ENCODE results near the gene KANSL1. TPM values are rescaled to one million over a fixed set of nuclear protein-coding genes. Genes with fewer than 3 reads are reported as not detected.
"Not testable (repeated sequence)": the region's sequence is repeated elsewhere in the genome, so short reads cannot be mapped to it uniquely, and the experiment has no call there.

The KANSL1 gene, protein sequence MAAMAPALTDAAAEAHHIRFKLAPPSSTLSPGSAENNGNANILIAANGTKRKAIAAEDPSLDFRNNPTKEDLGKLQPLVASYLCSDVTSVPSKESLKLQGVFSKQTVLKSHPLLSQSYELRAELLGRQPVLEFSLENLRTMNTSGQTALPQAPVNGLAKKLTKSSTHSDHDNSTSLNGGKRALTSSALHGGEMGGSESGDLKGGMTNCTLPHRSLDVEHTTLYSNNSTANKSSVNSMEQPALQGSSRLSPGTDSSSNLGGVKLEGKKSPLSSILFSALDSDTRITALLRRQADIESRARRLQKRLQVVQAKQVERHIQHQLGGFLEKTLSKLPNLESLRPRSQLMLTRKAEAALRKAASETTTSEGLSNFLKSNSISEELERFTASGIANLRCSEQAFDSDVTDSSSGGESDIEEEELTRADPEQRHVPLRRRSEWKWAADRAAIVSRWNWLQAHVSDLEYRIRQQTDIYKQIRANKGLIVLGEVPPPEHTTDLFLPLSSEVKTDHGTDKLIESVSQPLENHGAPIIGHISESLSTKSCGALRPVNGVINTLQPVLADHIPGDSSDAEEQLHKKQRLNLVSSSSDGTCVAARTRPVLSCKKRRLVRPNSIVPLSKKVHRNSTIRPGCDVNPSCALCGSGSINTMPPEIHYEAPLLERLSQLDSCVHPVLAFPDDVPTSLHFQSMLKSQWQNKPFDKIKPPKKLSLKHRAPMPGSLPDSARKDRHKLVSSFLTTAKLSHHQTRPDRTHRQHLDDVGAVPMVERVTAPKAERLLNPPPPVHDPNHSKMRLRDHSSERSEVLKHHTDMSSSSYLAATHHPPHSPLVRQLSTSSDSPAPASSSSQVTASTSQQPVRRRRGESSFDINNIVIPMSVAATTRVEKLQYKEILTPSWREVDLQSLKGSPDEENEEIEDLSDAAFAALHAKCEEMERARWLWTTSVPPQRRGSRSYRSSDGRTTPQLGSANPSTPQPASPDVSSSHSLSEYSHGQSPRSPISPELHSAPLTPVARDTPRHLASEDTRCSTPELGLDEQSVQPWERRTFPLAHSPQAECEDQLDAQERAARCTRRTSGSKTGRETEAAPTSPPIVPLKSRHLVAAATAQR (N-terminal part only)
- 10 to 100 TPM; 66.4 to 80.7 (median 69.0) TPM for polyA plus RNA-seq (ENCODE audit: insufficient read length in 4 of 4)

DNA sequence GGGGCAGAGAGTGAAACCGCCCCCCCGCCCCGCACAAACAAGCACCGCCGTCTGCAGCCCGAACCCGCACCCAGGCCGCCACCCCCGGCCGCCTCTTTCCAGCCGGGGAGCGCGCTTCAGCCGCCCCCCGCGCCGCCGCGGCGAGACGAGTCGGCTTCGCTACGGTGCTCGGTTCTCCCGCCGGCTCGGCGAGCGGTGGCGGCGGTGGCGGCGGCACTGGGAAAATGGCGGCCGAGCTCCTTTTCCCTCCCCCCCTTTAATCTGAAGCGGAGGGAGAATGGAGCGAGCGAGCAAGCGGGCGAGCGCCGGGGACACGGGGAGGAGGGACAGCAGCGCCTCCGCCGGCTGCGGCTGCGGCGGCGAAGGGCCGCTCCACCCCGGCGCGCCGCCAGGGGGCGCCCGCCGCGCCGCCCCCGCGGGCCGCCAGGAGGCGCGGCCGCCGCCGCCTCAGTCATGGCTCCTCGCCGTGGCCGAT is at the start of gene KANSL1:
Gene KANSL1, minus strand, starts transcription at position 279 of the 475 bp plus-strand sequence. CDS start 21,286 bp downstream, outside the sequence.
- peak; percentile 61 to 93 (median 80) for DNase-seq (ENCODE audit: low read depth in 4 of 4, low spot score in 3 of 4)

DNA sequence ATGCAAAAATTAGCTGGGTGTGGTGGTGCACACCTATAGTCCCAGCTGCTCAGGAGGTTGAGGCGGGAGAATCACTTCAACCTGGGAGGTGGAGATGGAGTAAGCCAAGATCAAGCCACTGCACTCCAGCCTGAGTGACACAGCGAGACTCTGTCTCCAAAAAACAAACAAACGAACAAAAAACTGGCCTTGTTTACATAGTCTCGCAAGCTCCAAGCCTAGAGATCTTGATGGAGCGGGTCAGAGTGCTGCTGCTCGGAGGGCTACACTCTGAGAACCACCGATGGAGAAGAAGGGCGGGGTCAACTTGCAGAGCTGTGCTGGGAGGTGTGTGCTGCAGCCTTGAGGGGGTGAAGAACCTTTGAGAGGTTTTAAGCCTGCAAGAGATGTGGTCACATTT is 38.1 kb upstream of the KANSL1 start:
- DNase-seq (ENCODE audit: low read depth in 4 of 4, low spot score in 3 of 4): not testable (repeated sequence)

DNA sequence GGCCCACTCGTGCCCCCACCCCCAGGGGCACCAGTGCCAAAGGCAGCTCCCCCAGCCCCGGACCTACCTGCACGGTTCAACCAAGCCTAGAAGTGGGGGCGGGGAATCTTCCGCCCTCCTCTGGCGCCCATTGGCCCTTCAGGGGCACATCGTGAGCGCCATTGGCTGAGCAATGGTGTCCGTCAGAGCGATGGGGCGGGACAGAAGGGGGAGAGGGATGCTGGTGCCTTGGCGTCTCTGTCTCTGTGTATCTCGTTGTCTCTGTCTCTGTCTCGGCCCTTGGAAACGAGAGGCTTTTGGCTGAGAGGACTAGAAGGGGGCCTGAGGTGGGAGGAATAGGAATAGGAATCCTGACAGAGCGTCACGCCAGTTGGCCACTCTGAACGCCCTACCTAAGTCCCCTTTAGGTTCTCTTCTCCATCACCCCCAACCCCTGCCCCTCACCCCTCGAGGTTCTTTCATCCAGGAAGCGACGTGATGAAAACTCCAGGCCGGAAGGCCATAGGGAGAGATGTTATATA is 32.1 kb upstream of the KANSL1 start:
- DNase-seq (ENCODE audit: low read depth in 4 of 4, low spot score in 3 of 4): peak; percentile 56 to 94 (median 68)

DNA sequence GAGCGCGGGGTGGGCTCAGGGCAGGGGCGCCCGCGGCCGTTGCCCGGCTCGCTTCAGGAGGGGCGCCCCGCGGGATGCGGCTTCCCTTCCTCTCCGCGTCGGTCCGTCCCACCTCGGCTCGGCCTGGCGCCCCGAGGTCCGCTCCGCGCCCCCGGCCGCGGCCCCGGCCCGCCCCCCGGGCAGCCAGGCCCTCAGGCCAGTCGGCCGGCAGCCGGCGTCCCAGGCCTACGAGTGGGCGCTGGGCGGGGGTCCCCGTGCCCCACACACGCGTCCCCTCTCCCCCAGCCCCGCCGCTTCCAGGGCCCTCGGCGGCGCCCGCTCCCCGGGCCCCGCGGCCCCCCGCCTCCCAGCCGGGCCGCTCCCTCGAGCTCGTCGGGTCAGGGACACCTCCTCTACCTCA is 31.6 kb upstream of the KANSL1 start:
- DNase-seq (ENCODE audit: low read depth in 4 of 4, low spot score in 3 of 4): not testable (repeated sequence)

DNA sequence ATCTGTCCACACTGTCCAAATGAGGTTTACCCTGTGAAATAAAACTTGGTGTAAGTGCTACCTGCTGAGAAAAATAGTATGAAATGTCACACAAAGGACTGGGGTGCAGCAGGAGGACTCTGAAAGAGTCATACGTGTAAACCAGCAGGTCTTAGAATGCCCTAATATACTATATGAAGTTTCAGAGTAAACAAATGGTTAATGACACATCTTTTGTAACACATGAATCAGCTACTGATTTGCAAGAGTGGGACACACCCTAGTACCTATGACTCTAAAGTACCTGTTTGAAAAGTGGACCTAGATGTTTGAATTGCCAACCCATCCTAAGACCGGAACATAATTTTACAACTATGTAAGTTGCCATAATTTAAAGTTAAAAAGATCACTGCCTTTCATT is 29.8 kb upstream of the KANSL1 start:
- not testable (repeated sequence) for DNase-seq (ENCODE audit: low read depth in 4 of 4, low spot score in 3 of 4)

DNA sequence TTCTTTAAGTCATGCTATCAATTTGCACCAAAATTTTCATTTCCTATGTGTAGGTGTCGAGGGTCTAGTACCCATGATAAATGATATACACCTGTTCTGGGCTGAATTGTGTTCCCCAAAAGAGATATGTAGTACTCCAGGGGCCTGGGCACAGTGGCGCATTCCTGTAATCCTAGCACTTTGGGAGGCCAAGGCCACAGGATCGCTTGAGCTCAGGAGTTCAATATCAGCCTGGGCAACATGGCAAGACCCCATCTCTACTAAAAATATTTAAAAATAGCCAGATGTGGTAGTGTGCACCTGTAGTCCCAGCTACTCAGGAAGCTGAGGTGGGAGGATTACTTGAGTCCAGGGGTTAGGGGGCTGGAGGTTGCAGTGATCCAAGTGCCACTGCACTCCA is 23.5 kb upstream of the KANSL1 start:
- DNase-seq (ENCODE audit: low read depth in 4 of 4, low spot score in 3 of 4): no peak

DNA sequence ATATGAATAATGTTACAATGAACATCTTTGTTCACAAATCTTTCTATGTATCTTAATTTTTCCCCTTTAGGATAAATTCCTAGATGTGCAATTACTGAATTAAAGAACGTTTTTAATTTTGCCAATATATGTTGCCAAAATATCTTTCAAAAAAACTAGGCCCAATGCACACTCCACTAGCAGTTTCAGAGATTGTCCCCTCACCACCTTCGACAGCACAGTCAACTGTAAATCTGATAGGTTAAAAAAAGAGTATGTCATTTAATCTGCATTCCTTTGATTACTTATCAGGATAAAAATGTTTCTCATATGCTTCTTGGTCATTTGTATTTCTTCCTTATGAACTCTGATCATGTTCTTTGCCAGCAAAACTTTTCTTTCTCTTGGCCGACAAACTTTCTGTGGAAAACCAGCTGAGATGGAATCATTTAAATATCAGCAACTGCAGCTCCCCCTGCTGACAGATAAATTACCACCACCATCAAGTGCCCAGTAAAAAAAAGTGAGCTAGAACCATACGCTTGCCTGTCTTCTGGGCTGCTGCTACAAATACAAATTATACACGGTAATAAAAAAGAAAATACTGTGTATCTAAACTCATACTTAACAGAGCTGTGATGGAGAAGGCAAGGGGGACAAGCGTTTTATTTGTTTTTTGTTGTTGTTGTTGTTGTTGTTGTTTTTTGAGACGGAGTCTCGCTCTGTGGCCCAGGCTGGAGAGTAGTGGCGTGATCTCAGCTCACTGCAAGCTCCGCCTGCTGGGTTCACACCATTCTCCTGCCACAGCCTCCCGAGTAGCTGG is 19.6 kb upstream of the KANSL1 start:
- peak; percentile 65 to 84 (median 66) for DNase-seq (ENCODE audit: low read depth in 4 of 4, low spot score in 3 of 4)

DNA sequence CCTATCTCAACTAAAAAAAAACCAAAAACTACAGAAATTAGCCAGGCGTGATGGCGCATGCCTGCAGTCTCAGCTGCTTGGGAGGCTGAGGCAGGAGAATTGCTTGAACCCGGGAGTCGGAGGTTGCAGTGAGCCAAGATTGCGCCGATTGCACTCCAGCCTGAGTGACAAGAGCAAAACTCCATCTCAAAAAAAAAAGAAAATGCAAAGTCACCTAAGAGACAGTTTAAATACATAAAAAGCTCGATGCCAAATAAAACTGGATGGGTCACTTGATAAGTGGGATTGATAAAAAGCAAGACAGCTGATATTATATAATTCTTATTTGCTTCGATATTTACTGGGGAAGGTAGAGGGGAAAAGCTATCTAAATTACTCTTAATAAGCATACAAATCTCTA is 15.8 kb upstream of the KANSL1 start:
- no peak for DNase-seq (ENCODE audit: low read depth in 4 of 4, low spot score in 3 of 4)

DNA sequence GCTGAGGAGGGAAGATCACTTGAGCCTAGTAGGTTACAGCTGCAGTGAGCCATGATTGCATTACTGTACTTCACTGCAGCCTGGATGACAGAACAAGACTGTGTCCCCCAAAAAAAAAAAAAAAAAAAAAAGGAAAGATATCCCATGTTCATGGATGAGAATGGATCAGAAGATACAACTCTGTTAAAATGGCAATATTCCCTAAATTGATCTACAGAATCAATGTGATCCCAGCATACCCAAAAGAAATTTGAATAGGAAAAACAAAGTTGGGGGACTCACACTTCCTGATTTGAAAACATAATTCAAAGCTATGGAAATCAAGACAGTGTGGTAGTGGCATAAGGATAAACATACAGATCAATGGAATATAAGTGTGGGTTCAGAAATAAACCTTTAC is 12.7 kb upstream of the KANSL1 start:
- no peak for DNase-seq (ENCODE audit: low read depth in 4 of 4, low spot score in 3 of 4)

DNA sequence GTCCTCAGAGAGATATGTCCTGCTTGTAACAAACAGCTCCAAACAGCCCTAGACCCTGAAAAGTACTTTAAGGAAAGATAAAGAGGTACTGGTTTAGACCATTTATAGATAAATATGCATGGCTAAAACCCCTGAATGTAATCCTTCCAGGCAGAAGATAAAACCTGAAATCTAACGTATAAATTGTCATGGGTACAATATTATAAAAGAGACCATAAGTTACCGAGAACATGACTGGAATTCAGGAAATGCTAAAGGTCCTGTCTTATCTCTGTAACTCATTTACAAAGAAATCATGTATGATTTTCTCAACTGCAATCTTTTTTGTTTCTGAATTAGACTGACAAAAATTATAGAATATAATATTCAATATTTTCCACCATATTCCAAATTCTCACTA is 9.2 kb upstream of the KANSL1 start:
- no peak for DNase-seq (ENCODE audit: low read depth in 4 of 4, low spot score in 3 of 4)

DNA sequence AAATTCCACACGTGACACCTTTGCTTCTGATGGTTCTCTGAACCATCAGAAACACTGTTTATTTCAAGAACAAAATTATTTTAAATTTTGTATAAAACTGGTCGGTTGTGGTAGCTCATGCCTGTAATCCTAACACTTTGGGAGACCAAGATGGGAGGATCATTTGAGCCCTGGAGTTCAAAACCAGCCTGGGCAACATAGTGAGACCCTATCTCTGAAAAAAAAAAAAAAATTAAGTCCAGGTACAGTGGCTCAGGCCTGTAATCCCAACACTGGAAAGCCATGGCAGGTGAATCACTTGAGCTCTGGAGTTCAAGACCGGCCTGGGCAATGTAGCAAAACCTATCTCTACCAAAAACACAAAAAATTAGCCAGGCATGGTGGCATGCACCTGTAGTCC is 8.3 kb upstream of the KANSL1 start:
- DNase-seq (ENCODE audit: low read depth in 4 of 4, low spot score in 3 of 4): no peak

DNA sequence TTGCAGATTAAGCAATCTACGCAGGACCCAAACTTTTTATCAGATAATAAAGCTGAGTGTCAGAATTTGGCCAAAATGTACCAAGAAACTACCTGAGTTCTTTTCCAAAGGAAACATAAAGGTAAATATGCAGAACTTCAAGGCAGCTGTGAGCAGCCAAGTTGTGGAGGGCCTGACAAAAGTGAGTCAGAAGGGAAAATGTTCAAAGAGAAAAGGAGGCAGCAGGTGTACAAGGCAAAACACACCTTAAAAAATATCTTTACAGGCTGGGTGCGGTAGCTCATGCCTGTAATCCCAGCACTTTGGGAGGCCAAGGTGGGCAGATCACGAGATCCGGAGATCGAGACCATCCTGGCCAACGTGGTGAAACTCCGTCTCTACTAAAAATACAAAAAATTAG is 7.0 kb upstream of the KANSL1 start:
- no peak for DNase-seq (ENCODE audit: low read depth in 4 of 4, low spot score in 3 of 4)

DNA sequence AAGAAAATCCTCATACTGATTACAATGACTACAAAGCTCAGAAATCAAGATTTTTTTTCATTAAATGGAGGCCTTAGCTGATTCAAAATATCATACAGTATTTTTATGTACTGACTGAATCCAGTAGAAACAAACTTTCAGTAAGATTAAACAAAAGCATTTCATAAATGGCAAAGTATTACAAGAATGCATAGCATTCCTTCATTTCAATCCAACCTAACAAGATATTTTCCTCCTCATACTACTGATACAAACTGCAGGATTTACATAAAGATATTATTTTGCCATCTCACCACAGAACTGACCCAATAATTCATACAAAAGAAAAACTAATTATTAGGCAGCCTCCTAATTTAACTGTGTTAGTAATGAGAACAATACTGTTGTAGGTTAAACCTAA is 6.2 kb upstream of the KANSL1 start:
- DNase-seq (ENCODE audit: low read depth in 4 of 4, low spot score in 3 of 4): no peak

DNA sequence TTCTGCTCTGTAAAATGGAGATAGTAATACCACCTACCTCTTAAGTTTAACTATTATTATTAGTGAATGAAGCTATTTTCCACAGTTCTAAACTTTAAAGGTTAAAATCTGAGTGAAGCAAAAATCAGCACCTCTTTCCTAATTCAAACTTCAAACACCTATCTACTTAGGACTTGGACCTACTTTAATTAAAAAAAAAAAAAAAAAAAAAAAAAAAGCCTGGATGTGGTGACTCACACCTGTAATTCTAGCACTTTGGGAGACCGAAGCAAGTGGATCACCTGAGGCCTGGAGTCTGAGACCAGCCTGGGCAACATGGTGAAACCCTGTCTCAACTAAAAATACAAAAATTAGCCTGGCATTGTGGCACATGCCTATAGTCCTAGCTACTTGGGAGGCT is 5.0 kb upstream of the KANSL1 start:
- no peak for DNase-seq (ENCODE audit: low read depth in 4 of 4, low spot score in 3 of 4)

DNA sequence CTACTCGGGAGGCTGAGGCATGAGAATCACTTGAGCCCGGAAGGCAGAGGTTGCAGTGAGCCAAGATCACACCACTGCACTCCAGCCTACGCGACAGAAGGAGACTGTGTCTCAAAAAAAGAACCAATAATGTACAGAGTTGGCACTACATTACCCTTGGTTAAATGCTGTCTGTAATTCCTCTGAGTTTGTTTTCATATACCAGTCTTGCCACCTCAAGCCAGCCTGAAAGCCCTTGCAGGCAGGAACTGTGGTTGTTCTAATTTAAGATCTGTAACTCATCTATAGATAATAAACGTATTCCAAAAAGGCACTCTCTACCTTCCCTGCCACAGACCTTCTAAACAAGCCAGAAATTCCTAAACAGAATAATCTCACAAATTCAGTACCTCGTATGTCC is 4.3 kb upstream of the KANSL1 start:
- DNase-seq (ENCODE audit: low read depth in 4 of 4, low spot score in 3 of 4): no peak

DNA sequence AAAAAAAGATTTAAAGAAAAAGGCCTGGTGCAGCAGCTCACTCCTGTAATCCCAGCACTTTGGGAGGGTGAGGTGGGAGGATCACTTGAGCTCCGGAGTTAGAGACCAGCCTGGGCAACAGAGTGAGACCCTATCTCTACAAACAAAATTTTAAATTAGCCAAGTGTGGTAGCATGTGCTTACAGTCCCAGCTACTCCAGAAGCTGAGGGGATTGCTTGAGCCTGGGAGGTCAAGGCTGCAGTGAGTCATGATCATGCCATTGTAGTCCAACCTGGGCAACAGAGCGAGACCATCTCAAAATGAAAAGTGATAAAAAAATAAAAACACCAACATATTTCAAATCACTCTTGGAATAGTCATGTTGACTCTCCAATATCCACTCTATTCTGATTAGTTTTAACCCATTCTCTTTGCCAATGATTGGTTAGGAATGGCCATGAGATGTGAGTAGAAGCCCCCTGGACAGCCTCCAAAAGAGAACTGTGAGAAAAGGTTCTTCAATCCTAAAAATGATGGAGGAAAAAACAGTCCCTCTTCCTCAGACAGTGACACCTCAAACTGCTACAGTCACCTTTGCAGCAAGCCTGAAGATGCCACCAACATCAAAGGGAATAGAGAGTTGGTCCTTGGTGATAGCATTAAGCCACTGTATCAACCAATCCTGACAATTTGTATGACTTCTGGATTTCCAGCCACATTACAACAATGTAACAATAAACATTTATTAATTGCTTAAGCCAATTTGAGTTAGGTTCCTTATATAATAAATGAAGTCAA is 2.9 kb upstream of the KANSL1 start:
- no peak for DNase-seq (ENCODE audit: low read depth in 4 of 4, low spot score in 3 of 4)

DNA sequence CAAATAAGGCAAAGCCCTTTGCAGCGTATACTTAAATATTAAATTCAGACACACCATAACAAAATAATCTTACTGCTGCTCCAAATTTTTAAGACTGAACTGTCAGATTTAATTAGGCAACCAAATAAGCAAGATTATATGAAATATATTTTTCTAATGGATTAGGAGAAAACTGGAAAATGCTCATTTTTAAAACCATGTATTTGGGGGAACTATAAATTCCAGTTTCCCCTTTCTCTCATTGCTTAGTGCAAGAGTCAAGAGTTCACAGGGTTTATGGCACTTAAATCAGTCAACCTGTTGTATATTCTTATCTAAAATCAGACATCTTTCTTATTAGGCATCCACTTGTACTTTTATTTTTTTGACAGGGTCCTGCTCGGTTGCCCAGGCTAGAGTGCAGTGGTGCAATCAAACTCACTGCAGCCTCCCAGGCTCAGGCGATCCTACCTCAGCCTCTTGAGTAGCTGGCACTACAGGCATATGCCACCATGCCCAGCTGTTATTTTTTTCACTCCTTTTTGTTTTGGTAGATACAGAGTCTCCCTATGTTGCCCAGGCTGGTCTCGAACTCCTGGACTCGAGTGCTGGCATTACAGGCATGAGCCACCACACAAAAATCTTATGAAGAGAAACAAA is 2.1 kb upstream of the KANSL1 start:
- DNase-seq (ENCODE audit: low read depth in 4 of 4, low spot score in 3 of 4): no peak

DNA sequence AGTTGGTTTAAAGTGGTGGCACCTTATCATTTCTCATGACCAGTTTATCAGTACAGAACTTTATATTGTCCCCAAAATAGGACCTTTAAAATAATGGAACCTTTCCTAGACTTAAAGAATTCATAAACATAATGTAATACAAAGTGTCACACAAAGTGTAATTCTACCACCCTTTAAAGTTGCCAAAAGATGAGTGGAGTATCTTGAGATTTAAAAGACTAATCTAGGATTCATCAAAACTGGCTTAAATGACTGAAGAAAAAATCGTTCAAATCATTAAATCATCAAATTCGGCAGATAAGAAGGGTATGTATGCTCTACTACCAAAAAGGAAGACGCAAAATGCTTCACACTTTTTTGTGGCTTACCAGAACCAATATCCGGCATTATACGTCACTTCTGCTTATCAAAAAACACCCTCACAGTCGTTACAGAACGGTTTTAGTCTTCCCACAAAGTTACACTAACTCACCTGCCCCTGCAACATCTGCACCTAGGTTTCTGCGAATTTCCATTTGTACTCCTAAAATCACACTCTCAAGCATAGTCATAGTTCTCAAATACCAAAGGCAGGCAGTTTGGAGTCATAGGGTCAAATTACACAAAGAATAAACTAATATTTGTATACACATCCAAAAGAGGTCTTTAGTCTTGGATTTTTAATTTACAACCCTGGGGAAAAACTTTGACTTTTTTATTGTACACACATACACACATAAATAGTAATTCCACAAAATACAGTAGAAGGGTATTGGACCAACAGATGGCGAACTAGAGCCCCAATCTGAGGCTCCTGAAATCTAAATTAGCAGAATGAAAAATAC is 1.4 kb upstream of the KANSL1 start:
- DNase-seq (ENCODE audit: low read depth in 4 of 4, low spot score in 3 of 4): peak in 1 of 4 donors; percentile 8

Measured in right renal pelvis (tissue), 4 donors.